Panc1 (cell line): ENCODE data around the gene ARFGAP1. TPM values are rescaled to one million over a fixed set of nuclear protein-coding genes. Genes with fewer than 3 reads are reported as not detected.

Experiments used
- ATAC-seq: fragments of 200-7000 bp; cut with Tn5 transposase; 2 replicates; pipeline ENCODE4 v1.9.1; 2020; ENCODE audit warnings: mild to moderate bottlenecking, moderate library complexity
- BruUV-seq: library from RNA; stranded (reverse); fragments of 400-500 nt; replicated peaks from 2 replicates; lab custom pipeline; 2021; lab: Mats Ljungman, UMichigan
- CTCF ChIA-PET: fragments of 300-600 bp; sonication (Branson Sonifier 250); formaldehyde crosslinking; loops from one replicate; lab custom pipeline; 2022; ENCODE audit warnings: antibody characterized with exemption; lab: Charles Lee
- POLR2A ChIA-PET: fragments of 300-600 bp; sonication (Branson Sonifier 250); formaldehyde crosslinking; loops from one replicate; lab custom pipeline; 2022; ENCODE audit warnings: antibody characterized with exemption; lab: Charles Lee
- DNase-seq: peaks from one replicate; pipeline ENCODE4 v3.0.0-alpha.2; 2010; ENCODE audit warnings: low read depth, low spot score
- H3K27ac ChIP-seq: 2 replicates; pipeline ENCODE4 v1.5.1; 2011; ENCODE audit warnings: mild to moderate bottlenecking, low read length, inconsistent platforms
- H3K27me3 ChIP-seq: fragments of 200-500 bp; sonication (Bioruptor generic); 2 replicates; pipeline ENCODE4 v1.6.0; 2014; ENCODE audit warnings: low read length, inconsistent platforms; ENCODE audit not compliant: control insufficient read depth, insufficient read depth
- H3K36me3 ChIP-seq: fragments of 200-500 bp; sonication (Bioruptor generic); 2 replicates; pipeline ENCODE4 v1.5.1; 2014; ENCODE audit warnings: inconsistent platforms, mild to moderate bottlenecking, low read length, moderate library complexity; ENCODE audit not compliant: control insufficient read depth, insufficient read depth
- H3K4me1 ChIP-seq: 2 replicates; pipeline ENCODE4 v1.5.1; 2011; ENCODE audit warnings: inconsistent platforms, mild to moderate bottlenecking, low read length, moderate library complexity; ENCODE audit not compliant: control insufficient read depth, insufficient read depth
- H3K4me3 ChIP-seq, 2 experiments: 2 replicates each; pipeline ENCODE4 v1.5.1; 2011 to 2012; ENCODE audit warnings: low read depth in 2 of 2, low read length in 2 of 2, mild to moderate bottlenecking in 2 of 2, inconsistent platforms in 1 of 2, moderate library complexity in 1 of 2
- H3K9me3 ChIP-seq: fragments of 200-500 bp; sonication (Bioruptor generic); 2 replicates; pipeline ENCODE4 v1.5.1; 2014; ENCODE audit warnings: low read depth, mild to moderate bottlenecking, inconsistent platforms, low read length, moderate library complexity; ENCODE audit not compliant: control insufficient read depth, insufficient read depth
- CTCF ChIP-seq: fragments of 450-650 bp; IDR thresholded peaks from 2 replicates; pipeline ENCODE4 v1.5.1; 2017; ENCODE audit warnings: mild to moderate bottlenecking
- POLR2AphosphoS5 ChIP-seq: IDR thresholded peaks from 2 replicates; pipeline ENCODE4 v1.6.1; 2012; ENCODE audit warnings: mild to moderate bottlenecking, low read depth, low read length, moderate library complexity
- REST ChIP-seq, 2 experiments: IDR thresholded peaks; 2 replicates each; pipeline ENCODE4 v1.6.1; 2011 to 2012; ENCODE audit warnings: low read depth in 2 of 2, control low read depth in 1 of 2, low read length in 1 of 2, mild to moderate bottlenecking in 1 of 2, moderate library complexity in 1 of 2; ENCODE audit not compliant: insufficient read depth in 1 of 2
- SIN3A ChIP-seq: IDR thresholded peaks from 2 replicates; pipeline ENCODE4 v1.6.1; 2012; ENCODE audit warnings: low read depth, mild to moderate bottlenecking, low read length, moderate library complexity, borderline replicate concordance; ENCODE audit not compliant: insufficient read depth
- TCF7L2 ChIP-seq: IDR thresholded peaks from 2 replicates; pipeline ENCODE4 v1.6.1; 2011; ENCODE audit warnings: mild to moderate bottlenecking, low read depth, low read length, inconsistent platforms
- in situ Hi-C: cut with HindIII; loops from 2 replicates; pipeline ENCODE4 v1.10.0; 2016; ENCODE audit warnings: low sequenced_read_pairs, low pct_unique_long_range_greater_than_20kb
- intact Hi-C: fragments of 100-400 bp; cut with micrococcal nuclease; formaldehyde crosslinking; loops from one replicate; pipeline ENCODE4 v1.10.0; 2022; ENCODE audit not compliant: unreplicated experiment
- total RNA-seq: library from RNA; stranded (reverse); gene quantifications from one replicate; pipeline ENCODE4 v1.2.1, GENCODE V29; 2021; ENCODE audit not compliant: unreplicated experiment

The ARFGAP1 gene
- total RNA-seq, 1 experiment from 2014 or later: 110 TPM

GRCh38 chr20:63284981-63285524 lies 12.4 kb downstream of the ARFGAP1 start:
- Histone ChIP-seq H3K27ac (no peak overlapping the region), H3K27me3 (no peaks in the 10 kb centered on the region), H3K36me3 (no peaks in the 10 kb centered on the region), H3K9me3 (no peaks in the 10 kb centered on the region), H3K4me1 (peaks cover 3% of the 10 kb centered on the region; the same call in 1 of the 2 replicates), H3K4me3 (no peak overlapping the region)
- DNase-seq (no peak), ATAC-seq (no peak)
- in situ Hi-C loops (loop anchor here (25.0 kb wide), 1 partner anchor 102 kb away; no protein-coding TSS in a partner anchor), intact Hi-C loops (no loop called here)
- ChIA-PET CTCF (no interaction called here), POLR2A (no interaction called here)
- TF ChIP-seq CTCF (no peak), TCF7L2 (no peak), SIN3A (no peak), POLR2AphosphoS5 (no peak), REST (IDR thresholded peaks at IDR 0.05; ENCODE audit: insufficient read depth in 1 of 2, low read depth in 2 of 2, low read length in 1 of 2) (no peak)
- no TSS peak for BruUV-seq

DNA sequence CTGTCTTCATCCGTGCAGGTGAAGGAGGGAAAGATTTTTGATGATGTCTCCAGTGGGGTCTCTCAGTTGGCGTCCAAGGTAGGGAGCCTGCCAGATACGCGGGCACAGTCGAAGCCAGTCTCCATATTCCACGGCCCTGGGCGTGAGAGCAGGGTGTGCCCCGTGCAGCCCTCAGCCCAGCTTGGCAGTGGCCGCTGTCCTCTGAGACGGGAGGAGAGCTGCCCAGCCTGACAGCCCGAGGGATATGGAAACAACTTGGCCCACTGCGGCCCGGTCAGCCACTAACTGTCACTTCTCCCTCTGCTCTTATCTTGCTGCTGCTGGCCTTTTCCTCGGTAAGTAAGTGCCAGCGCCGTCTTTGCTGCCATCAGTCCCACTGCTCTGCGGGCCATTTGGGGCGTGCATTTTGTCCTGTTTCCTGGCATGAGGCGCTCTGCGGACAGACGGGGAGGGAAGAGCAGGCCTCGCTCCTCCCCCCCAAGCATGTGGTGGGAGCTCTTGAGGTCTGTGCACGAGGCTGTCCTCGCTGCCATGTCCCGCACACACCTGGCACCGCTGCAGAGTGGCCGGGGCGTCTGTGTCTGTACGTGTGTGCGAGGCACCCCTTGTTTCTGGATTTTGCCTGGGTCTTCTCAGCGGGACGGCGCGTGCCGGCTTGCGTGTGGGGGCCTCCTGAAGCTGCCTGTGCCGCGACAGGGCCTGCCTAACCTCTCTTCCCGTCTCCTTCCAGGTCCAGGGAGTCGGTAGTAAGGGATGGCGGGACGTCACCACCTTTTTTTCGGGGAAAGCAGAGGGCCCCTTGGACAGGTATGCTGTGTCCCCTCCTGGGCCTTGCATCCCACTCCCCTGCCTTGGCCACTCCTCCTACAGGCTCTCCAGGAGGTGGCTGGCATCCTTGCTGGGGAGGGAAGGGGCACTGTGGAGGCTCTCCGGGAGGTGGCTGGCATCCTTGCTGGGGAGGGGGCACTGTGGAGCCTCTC lies 13.3 kb downstream of the ARFGAP1 start:
- Histone ChIP-seq H3K27me3 (no peaks in the 10 kb centered on the region), H3K9me3 (no peaks in the 10 kb centered on the region), H3K4me1 (peaks cover 11% of the 10 kb centered on the region), H3K36me3 (no peaks in the 10 kb centered on the region), H3K27ac (no peak overlapping the region), H3K4me3 (no peak overlapping the region)
- no peak for DNase-seq
- ChIA-PET POLR2A (no interaction called here), CTCF (no interaction called here)
- intact Hi-C loops: no loop called here
- ATAC-seq: no peak
- no TSS peak for BruUV-seq
- TF ChIP-seq TCF7L2 (no peak), REST (IDR thresholded peaks at IDR 0.05; ENCODE audit: insufficient read depth in 1 of 2, low read depth in 2 of 2, low read length in 1 of 2) (no peak), CTCF (no peak), SIN3A (no peak), POLR2AphosphoS5 (no peak)
- in situ Hi-C loops: loop anchor here (25.0 kb wide), 1 partner anchor 101 kb away; no protein-coding TSS in a partner anchor
